Adrenal gland (tissue), 12 donors: ENCODE measurements around the gene AOPEP. TPM values are rescaled to one million over a fixed set of nuclear protein-coding genes. Genes with fewer than 3 reads are reported as not detected.
A peak's percentile ranks its signal among the peaks of the same experiment; 100 is the strongest.

Experiments used
- DNase-seq, 7 donors: peaks; one replicate each; pipeline ENCODE4 v3.0.0-alpha.2; 2019 to 2020
- H3K27ac ChIP-seq, 5 donors: fragments of 200-600 bp; sonication (generic) in 4 of 5; 1 replicate in 3 of 5; 2 replicates in 2 of 5; pipeline versions ENCODE4 v1.5.1 to v1.8.0; 2016 to 2020; ENCODE audit warnings: mild to moderate bottlenecking in 1 of 5
- H3K27me3 ChIP-seq: fragments of 200-600 bp; 2 replicates; pipeline ENCODE4 v1.8.0; 2021
- H3K36me3 ChIP-seq, 2 donors: fragments of 200-600 bp; replicated peaks in 1 of 2; 1 replicate in 1 of 2; 2 replicates in 1 of 2; pipeline versions ENCODE4 v1.5.1 to v1.8.0; 2018 to 2022
- H3K4me1 ChIP-seq, 2 donors: fragments of 200-600 bp; replicated peaks in 1 of 2; 1 replicate in 1 of 2; 2 replicates in 1 of 2; pipeline versions ENCODE4 v1.5.1 to v1.8.0; 2018 to 2021
- H3K4me3 ChIP-seq, 4 donors: fragments of 200-600 bp; sonication (generic) in 3 of 4; one replicate each; pipeline ENCODE4 v1.5.1; 2016 to 2018
- H3K9me3 ChIP-seq, 3 donors: fragments of 200-600 bp; sonication (generic) in 1 of 3; replicated peaks in 1 of 3; 1 replicate in 2 of 3; 2 replicates in 1 of 3; pipeline versions ENCODE4 v1.5.1 to v1.8.0; 2016 to 2021
- POLR2A ChIP-seq, 2 donors: fragments of 450-650 bp; IDR thresholded peaks; one replicate each; pipeline ENCODE4 v1.6.1; 2017; ENCODE audit warnings: antibody characterized with exemption in 2 of 2, mild to moderate bottlenecking in 2 of 2, moderate library complexity in 1 of 2
- WGBS, 4 donors: extraction: QIAGEN DNeasy Blood & Tissue Kit in 2 of 4; methylation state at CpG; one replicate each; pipeline versions ENCODE4 v1.1.5 to v1.1.7; 2013 to 2017; 5-methylcytosine and 5-hydroxymethylcytosine counted together
- intact Hi-C, 2 donors: fragments of 100-400 bp; cut with DNase I; formaldehyde crosslinking; loops; one replicate each; pipeline versions ENCODE4 v1.14.1 to v1.15.0; 2022 to 2023
- polyA plus RNA-seq, 3 donors: library from polyadenylated mRNA; stranded (reverse); fragments of 200-250 nt in 2 of 3; fragments of 350-450 nt in 1 of 3; fragmentation: Illumina TruSeq in 1 of 3; extraction: RNeasy Lipid Tissue Mini Kit (QIAGEN cat#74804) in 1 of 3; gene quantifications; one replicate each; pipeline ENCODE4 v1.2.3, GENCODE V29; 2013 to 2014
- total RNA-seq, 9 donors: library from RNA; depleted of rRNA in 4 of 9; stranded (reverse); fragments of >200 nt in 4 of 9; fragments of 120-200 nt in 1 of 9; fragmentation: NEBNext Ultra II Directional in 1 of 9; extraction: Animal tissue kit (Norgen Biotek cat#: 25700) in 1 of 9; gene quantifications; one replicate each; pipeline versions ENCODE4 v1.1.0 to v1.2.4, GENCODE V29; 2013 to 2023
- TF ChIP-seq, protein P1 (sequence below), 6 experiments: fragments of 450-650 bp in 4 of 6; fragments of 200-600 bp in 2 of 6; sonication (generic) in 1 of 6; IDR thresholded peaks; 1 replicate in 5 of 6; 2 replicates in 1 of 6; pipeline versions ENCODE4 v1.5.1 to v1.8.0; 2016 to 2021; ENCODE audit warnings: antibody characterized with exemption in 6 of 6, mild to moderate bottlenecking in 2 of 6, moderate library complexity in 1 of 6
- donor health status: healthy with polysubstance abuse.
- donor health status: Bipolar disorder and iron deficiency.
- donor health status: DM: yes; HTN: yes; CAD: no.
- donor health status: DM: no; HTN: no; CAD: no.
- donor health status: DM: no; HTN: no; CAD: no.
- donor health status: DM: yes; HTN: yes; CAD: no.

Gene AOPEP
- total and polyA plus RNA-seq, 12 donors = 31.0 to 99.6 (median 71.0) TPM

DNA sequence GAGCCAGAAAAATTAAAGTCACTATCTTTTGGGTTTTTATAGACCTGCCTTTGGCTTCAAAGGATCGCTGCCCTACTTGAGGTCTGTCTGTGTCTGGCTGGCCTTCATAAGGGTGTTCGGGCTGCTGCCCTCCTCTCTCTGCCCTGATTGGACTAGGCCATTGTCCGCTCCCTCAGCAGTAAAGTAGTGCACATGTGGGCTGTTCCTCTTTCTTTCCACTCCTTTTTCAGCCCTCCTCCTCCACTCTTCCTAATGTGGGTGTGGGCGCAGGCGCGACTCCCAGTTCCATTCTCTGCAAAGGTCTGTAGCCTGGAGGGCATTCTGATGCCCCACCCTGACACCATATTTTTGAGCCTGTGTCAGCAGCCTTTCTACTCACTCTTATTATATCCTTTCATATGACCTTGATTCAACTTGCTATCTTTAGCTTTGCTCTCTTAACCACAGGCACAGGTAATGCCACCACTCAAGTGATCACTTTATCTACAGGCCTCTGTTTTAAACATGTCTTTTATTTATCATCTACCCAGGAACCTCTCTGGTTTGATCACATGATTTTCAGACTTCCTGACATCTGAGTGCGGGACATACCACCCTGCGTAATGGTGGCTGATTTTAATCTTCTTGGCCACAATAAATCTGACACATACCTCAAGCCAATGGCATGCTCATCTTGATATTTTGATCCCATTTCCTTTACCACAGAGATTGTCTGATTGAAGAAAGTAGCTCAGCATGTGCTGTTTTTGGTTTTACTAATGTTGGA, 144.5 kb downstream of the AOPEP start:
- no peak overlapping the region for H3K4me3 ChIP-seq
- H3K36me3 ChIP-seq = no peaks in the 10 kb centered on the region
- intact Hi-C loops = no loop called here
- H3K27ac ChIP-seq = no peak overlapping the region
- no peak for TF ChIP-seq POLR2A (IDR thresholded peaks at IDR 0.05)
- TF ChIP-seq, protein P1, sequence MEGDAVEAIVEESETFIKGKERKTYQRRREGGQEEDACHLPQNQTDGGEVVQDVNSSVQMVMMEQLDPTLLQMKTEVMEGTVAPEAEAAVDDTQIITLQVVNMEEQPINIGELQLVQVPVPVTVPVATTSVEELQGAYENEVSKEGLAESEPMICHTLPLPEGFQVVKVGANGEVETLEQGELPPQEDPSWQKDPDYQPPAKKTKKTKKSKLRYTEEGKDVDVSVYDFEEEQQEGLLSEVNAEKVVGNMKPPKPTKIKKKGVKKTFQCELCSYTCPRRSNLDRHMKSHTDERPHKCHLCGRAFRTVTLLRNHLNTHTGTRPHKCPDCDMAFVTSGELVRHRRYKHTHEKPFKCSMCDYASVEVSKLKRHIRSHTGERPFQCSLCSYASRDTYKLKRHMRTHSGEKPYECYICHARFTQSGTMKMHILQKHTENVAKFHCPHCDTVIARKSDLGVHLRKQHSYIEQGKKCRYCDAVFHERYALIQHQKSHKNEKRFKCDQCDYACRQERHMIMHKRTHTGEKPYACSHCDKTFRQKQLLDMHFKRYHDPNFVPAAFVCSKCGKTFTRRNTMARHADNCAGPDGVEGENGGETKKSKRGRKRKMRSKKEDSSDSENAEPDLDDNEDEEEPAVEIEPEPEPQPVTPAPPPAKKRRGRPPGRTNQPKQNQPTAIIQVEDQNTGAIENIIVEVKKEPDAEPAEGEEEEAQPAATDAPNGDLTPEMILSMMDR (IDR thresholded peaks at IDR 0.05) = no peak
- H3K27me3 ChIP-seq = no peaks in the 10 kb centered on the region
- peaks cover 0 to 3% (median 0%) of the 10 kb centered on the region in 3 donors for H3K9me3 ChIP-seq
- peaks cover 14 to 76% of the 10 kb centered on the region in 2 donors for H3K4me1 ChIP-seq
- DNase-seq = no peak
- WGBS, 4 donors = 91 to 97% (median 93%) methylated on average over 8 of the region's 8 CpGs

DNA sequence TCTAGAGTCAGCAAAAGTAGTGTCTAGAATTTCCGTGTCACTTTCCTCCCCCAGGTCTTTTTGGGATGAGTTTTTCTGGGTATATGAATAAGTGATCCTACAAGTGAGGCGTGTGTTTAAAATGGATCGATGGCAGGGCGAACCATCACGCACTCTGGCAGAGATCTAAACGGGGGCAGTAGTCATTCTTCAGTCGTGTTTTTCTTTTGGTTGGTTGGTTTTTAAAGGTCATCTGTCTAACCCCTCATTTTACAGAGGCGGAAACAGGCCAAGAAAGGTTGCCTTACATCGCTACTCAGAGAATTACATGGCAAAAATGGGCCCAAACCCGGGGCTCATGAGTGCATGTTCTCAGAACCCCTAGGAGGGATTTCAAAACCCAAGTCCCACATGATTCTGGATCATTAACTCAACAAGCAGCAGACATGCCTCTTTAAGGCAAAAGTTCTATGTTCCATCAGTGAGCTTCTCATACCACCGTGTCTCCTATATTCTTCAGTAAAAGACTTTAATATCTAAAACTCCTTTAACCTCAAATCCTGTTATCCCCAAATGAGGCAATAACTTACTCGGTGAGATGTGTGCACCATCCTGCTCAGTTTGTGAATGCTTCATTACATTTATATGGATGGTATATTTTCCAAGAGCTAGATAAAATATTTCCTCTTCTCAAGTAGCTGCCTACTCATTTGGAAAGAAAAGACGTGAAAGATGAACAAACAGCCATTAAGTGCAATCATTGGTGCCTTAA, 145.8 kb downstream of the AOPEP start:
- 91 to 96% (median 93%) methylated on average over 13 of the region's 13 CpGs for WGBS, 4 donors
- H3K27me3 ChIP-seq = no peaks in the 10 kb centered on the region
- H3K9me3 ChIP-seq = peaks cover 0 to 3% (median 0%) of the 10 kb centered on the region in 3 donors
- peaks cover 14 to 63% of the 10 kb centered on the region in 2 donors for H3K4me1 ChIP-seq
- peak overlapping the region in 1 of 5 donors; percentile 38 for H3K27ac ChIP-seq
- no peaks in the 10 kb centered on the region for H3K36me3 ChIP-seq
- intact Hi-C loops = no loop called here
- DNase-seq = no peak
- H3K4me3 ChIP-seq = no peak overlapping the region
- no peak for TF ChIP-seq POLR2A (IDR thresholded peaks at IDR 0.05)
- TF ChIP-seq, protein P1 (IDR thresholded peaks at IDR 0.05) = no peak

DNA sequence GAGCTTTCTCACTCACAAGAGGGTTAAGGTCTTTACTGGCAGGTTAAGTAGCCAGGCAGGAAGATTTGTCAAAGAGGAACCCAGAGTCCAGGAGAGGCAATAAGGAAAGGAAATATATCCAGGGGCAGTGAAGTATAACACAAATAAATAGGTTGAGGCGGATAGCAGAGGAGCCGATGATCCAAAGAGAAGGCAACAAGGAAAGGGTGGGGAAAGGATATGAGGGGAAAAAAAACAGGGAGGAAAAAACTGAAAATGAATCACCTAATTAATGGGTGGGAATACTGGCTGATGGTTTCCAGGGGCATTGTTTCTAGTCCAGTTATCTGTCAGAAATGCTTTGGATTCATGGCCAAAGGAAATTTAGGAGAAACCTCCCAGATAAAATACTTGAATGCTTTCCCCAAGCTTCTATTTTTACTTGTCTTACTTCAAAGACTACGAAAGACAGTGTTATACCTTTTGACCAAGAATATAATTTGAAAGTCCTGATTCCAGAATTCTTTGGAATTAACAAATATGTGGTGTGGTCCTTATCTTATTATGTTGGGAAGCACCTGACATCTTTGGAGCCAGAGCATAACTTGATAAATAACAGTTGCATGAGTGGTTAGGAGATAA, 146.5 kb downstream of the AOPEP start:
- Histone ChIP-seq H3K36me3 (no peaks in the 10 kb centered on the region), H3K27me3 (no peaks in the 10 kb centered on the region), H3K4me3 (no peak overlapping the region), H3K9me3 (peaks cover 0 to 3% (median 0%) of the 10 kb centered on the region in 3 donors), H3K4me1 (peaks cover 6 to 56% of the 10 kb centered on the region in 2 donors), H3K27ac (peak overlapping the region in 1 of 5 donors; percentile 38)
- intact Hi-C loops = no loop called here
- TF ChIP-seq, protein P1 (IDR thresholded peaks at IDR 0.05) = no peak
- no peak for TF ChIP-seq POLR2A (IDR thresholded peaks at IDR 0.05)
- DNase-seq = no peak
- 62 to 73% (median 69%) methylated on average over 3 of the region's 3 CpGs for WGBS, 4 donors

DNA sequence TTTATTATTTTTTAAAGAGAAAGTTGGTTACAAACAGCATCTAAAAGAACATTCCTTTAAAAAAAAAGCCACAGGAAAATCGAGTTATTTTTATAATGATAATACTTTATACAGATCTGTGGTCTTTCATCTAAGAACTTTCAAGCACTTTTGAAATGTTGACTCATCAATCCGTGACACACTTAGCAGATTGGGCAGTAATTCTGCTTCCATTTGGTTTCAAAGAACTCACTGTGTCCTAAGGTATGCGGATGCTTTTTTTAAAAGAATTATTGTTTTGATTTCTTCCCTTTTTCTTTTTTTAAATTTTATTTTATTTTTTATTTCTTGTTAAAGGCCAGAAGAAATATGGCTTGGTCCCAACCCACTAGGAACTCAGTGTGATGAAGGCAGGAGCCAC, 147.8 kb downstream of the AOPEP start:
- no peak for TF ChIP-seq POLR2A (IDR thresholded peaks at IDR 0.05)
- TF ChIP-seq, protein P1 (IDR thresholded peaks at IDR 0.05) = no peak
- intact Hi-C loops = no loop called here
- DNase-seq = no peak
- Histone ChIP-seq H3K27me3 (no peaks in the 10 kb centered on the region), H3K4me1 (peaks cover 4 to 43% of the 10 kb centered on the region in 2 donors), H3K4me3 (no peak overlapping the region), H3K36me3 (no peaks in the 10 kb centered on the region), H3K27ac (peak overlapping the region in 2 of 5 donors; percentile 8 to 40), H3K9me3 (peaks cover 0 to 3% (median 0%) of the 10 kb centered on the region in 3 donors)
- 30 to 35% (median 31%) methylated on average over 3 of the region's 3 CpGs for WGBS, 4 donors
